ENCODE results near the gene PIK3CB. TPM values are rescaled to one million over a fixed set of nuclear protein-coding genes. Genes with fewer than 3 reads are reported as not detected.
A peak's percentile ranks its signal among the peaks of the same experiment; 100 is the strongest.
"Not testable (repeated sequence)": the region's sequence is repeated elsewhere in the genome, so short reads cannot be mapped to it uniquely, and the experiment has no call there.

The PIK3CB gene
- total RNA-seq, 4 donors from 2014 or later: 24.9 to 94.7 (median 36.8) TPM

DNA sequence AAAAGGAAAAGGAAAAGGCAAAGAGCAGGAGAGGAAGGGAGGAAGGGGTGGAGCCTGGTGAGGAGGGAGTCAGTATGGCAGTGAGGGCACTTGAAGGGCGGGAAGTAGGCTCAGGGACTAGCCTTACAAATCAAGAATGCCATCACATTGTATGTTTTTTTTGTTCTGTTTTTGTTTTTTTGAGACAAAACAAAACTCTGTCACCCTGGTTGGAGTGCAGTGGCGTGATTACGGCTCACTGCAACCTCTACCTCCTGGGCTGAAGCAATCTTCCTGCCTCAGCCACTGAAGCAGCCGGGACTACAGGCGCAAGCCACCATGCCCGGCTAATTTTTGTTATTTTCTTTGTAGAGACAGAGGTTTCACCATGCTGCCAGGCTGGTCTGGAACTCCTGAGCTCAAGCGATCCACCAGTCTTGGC is 10.5 kb upstream of the PIK3CB start:
- no peak for TF ChIP-seq POLR2A (IDR thresholded peaks at IDR 0.05)
- TF ChIP-seq, protein P1, sequence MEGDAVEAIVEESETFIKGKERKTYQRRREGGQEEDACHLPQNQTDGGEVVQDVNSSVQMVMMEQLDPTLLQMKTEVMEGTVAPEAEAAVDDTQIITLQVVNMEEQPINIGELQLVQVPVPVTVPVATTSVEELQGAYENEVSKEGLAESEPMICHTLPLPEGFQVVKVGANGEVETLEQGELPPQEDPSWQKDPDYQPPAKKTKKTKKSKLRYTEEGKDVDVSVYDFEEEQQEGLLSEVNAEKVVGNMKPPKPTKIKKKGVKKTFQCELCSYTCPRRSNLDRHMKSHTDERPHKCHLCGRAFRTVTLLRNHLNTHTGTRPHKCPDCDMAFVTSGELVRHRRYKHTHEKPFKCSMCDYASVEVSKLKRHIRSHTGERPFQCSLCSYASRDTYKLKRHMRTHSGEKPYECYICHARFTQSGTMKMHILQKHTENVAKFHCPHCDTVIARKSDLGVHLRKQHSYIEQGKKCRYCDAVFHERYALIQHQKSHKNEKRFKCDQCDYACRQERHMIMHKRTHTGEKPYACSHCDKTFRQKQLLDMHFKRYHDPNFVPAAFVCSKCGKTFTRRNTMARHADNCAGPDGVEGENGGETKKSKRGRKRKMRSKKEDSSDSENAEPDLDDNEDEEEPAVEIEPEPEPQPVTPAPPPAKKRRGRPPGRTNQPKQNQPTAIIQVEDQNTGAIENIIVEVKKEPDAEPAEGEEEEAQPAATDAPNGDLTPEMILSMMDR (IDR thresholded peaks at IDR 0.05 in 4 of 5, conservative IDR thresholded peaks at IDR 0.05 in 1 of 5): no peak
- in situ Hi-C loops (cut with MboI; ENCODE audit: low sequenced_read_pairs in 4 of 4): no loop called here
- ATAC-seq: no peak

DNA sequence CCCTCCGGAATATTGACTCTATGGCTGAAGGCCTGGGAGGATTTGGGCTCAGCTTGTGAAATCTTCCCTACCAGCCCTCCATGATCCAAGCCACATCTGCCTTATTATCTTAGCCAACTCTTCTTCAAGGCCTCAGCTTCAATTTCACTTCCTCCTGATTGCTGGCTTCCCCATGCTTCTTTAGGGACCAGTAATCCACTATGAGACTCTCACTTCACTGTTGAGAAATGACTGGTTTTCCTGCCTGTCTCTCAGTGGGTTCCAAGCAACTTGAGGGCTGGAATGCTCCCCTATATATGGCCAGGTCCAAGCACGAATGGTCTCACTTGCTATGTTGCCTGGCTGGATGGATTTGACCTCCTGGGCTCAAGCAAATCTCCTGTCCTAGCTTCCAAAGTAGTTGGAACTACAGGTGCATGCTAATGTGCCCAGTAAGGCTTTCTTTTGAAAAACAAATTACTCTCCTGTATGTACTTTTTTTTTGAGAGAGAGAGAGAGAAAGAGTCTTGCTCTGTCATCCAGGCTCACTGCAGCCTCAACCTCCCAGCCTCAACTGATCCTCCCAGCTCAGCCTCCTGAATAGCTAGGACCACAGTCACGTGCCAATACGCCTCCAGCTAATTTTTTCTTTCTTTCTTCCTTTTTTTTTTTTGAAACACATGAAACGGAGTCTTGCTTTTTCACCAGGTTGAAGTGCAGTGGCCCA is 7.9 kb upstream of the PIK3CB start:
- ATAC-seq (no peak), DNase-seq (no peak)
- Histone ChIP-seq H3K27me3 (no peaks in the 10 kb centered on the region), H3K4me3 (no peak overlapping the region), H3K27ac (no peak overlapping the region), H3K4me1 (no peaks in the 10 kb centered on the region), H3K9me3 (no peaks in the 10 kb centered on the region), H3K36me3 (no peaks in the 10 kb centered on the region)
- intact Hi-C loops (cut with DNase I; ENCODE audit: low total_unique reads): no loop called here
- TF ChIP-seq, protein P1 (IDR thresholded peaks at IDR 0.05 in 4 of 5, conservative IDR thresholded peaks at IDR 0.05 in 1 of 5): no peak
- TF ChIP-seq POLR2A (IDR thresholded peaks at IDR 0.05): no peak
- in situ Hi-C loops (cut with MboI; ENCODE audit: low sequenced_read_pairs in 4 of 4): no loop called here

More for the DNA sequence above, 10.5 kb upstream of the PIK3CB start:
- H3K27me3 ChIP-seq: no peaks in the 10 kb centered on the region
- intact Hi-C loops (cut with DNase I; ENCODE audit: low total_unique reads): no loop called here
- no peaks in the 10 kb centered on the region for H3K4me1 ChIP-seq
- H3K27ac ChIP-seq: peak overlapping the region in 3 of 4 donors; percentile 11 to 53 (median 15)
- no peak overlapping the region for H3K4me3 ChIP-seq
- no peaks in the 10 kb centered on the region for H3K9me3 ChIP-seq
- no peaks in the 10 kb centered on the region for H3K36me3 ChIP-seq
- no peak for DNase-seq

- not testable (repeated sequence) for H3K4me3 ChIP-seq, H3K27ac ChIP-seq, H3K4me1 ChIP-seq, H3K36me3 ChIP-seq, DNase-seq, ATAC-seq, H3K9me3 ChIP-seq, H3K27me3 ChIP-seq
- intact Hi-C loops (cut with DNase I; ENCODE audit: low total_unique reads): loop anchor here (5.0 kb wide), 1 partner anchor 231 kb away; the partner anchor contains the start of gene FAIM
- in situ Hi-C loops (cut with MboI; ENCODE audit: low sequenced_read_pairs in 4 of 4): loop anchor here in 1 of 4 donors (10.0 kb wide), 1 partner anchor 76 kb away; no protein-coding TSS in a partner anchor
Observed at GRCh38 chr3:138838385-138838784, 3.7 kb upstream of the PIK3CB start.

DNA sequence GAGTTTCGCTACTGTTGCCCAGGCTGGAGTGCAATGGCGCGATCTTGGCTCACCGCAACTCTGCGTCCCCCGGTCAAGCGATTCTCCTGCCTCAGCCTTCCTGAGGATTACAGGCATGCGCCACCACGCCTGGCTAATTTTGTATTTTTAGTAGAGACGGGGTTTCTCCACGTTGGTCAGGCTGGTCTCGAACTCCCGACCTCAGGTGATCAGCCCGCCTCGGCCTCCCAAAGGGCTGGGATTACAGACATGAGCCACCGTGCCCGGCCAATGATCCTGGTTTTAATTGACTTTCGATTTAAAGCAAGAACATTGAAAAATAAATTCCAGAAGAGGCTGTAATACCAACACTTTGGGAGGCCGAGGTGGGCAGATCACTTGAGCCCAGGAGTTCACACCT is 1.1 kb upstream of the PIK3CB start:
- intact Hi-C loops (cut with DNase I; ENCODE audit: low total_unique reads) (loop anchor here (1.0 to 5.0 kb wide), 5 partner anchors 27 to 229 kb away; partner anchors contain the start of gene FAIM), in situ Hi-C loops (cut with MboI; ENCODE audit: low sequenced_read_pairs in 4 of 4) (loop anchor here in 1 of 4 donors (10.0 kb wide), 1 partner anchor 79 kb away; no protein-coding TSS in a partner anchor)
- not testable (repeated sequence) for H3K36me3 ChIP-seq, H3K9me3 ChIP-seq, ATAC-seq, H3K4me3 ChIP-seq, H3K27me3 ChIP-seq, DNase-seq
- peaks cover 11 to 14% of the 10 kb centered on the region in 2 donors for H3K4me1 ChIP-seq
- H3K27ac ChIP-seq: peak overlapping the region; percentile 88 to 95 (median 93)

DNA sequence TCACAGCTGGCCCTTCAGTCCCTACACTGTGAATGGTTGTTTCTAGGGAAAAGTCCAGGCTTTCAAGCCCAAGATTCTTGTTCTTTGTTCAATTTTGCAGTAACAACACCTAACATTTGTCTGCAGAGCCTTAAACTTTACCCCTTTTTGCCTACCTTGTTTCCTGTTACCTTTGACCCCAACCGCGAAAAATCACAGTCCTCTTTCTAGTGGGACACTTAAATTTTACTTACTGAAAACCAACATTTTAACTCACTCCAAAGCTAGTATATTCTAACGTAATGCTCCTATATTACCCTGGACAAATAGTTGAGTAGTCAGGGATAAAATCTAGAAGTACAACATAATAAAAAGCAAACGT is 649 bp upstream of the PIK3CB start:
- H3K4me3 ChIP-seq: peak overlapping the region; percentile 63 to 91 (median 78)
- H3K4me1 ChIP-seq: peaks cover 11 to 14% of the 10 kb centered on the region in 2 donors
- H3K9me3 ChIP-seq: no peaks in the 10 kb centered on the region
- intact Hi-C loops (cut with DNase I; ENCODE audit: low total_unique reads): loop anchor here (1.0 to 5.0 kb wide), 5 partner anchors 27 to 228 kb away; partner anchors contain the start of gene FAIM
- in situ Hi-C loops (cut with MboI; ENCODE audit: low sequenced_read_pairs in 4 of 4): loop anchor here in 1 of 4 donors (10.0 kb wide), 1 partner anchor 79 kb away; no protein-coding TSS in a partner anchor
- no peaks in the 10 kb centered on the region for H3K36me3 ChIP-seq
- ATAC-seq: no peak
- TF ChIP-seq, protein P1 (IDR thresholded peaks at IDR 0.05 in 4 of 5, conservative IDR thresholded peaks at IDR 0.05 in 1 of 5): no peak
- no peak for TF ChIP-seq POLR2A (IDR thresholded peaks at IDR 0.05)
- peak overlapping the region; percentile 88 to 95 (median 93) for H3K27ac ChIP-seq
- DNase-seq: no peak
- H3K27me3 ChIP-seq: no peaks in the 10 kb centered on the region
